ENCODE measurements around the gene HSD17B12.

The HSD17B12 gene

GRCh38 chr11:43874738-43875137 is 194.2 kb downstream of the HSD17B12 start:
- no peak for DNase-seq

GRCh38 chr11:43879789-43880639 is 199.5 kb downstream of the HSD17B12 start:
- no peak for DNase-seq

- DNase-seq = peak; percentile 73
Observed at GRCh38 chr11:43880640-43881159, 200.2 kb downstream of the HSD17B12 start, which contains the start of gene ALKBH3. Gene ALKBH3 (plus strand): TSS chr11:43880831. CDS start chr11:43882653, 1,822 bp downstream.

GRCh38 chr11:43892851-43893250 is 212.3 kb downstream of the HSD17B12 start:
- no peak for DNase-seq

- DNase-seq = no peak
Observed at GRCh38 chr11:43894546-43894945, 214.0 kb downstream of the HSD17B12 start.

GRCh38 chr11:43895601-43896000 is 215.1 kb downstream of the HSD17B12 start:
- DNase-seq = no peak

GRCh38 chr11:43898574-43898973 is 218.0 kb downstream of the HSD17B12 start:
- no peak for DNase-seq

- no peak for DNase-seq
Observed at GRCh38 chr11:43899094-43899493, 218.6 kb downstream of the HSD17B12 start.

- DNase-seq = no peak
Observed at GRCh38 chr11:43901551-43901950, 221.0 kb downstream of the HSD17B12 start.

GRCh38 chr11:43903078-43903477 is 222.5 kb downstream of the HSD17B12 start:
- no peak for DNase-seq

GRCh38 chr11:43903969-43904368 is 223.4 kb downstream of the HSD17B12 start:
- DNase-seq = no peak

- no peak for DNase-seq
Observed at GRCh38 chr11:43904742-43905535, 224.4 kb downstream of the HSD17B12 start.

- no peak for DNase-seq
Observed at GRCh38 chr11:43905813-43906241, 225.3 kb downstream of the HSD17B12 start.
